ENCODE results near the gene ITGA11.
A peak's percentile ranks its signal among the peaks of the same experiment; 100 is the strongest.

The ITGA11 gene

DNA sequence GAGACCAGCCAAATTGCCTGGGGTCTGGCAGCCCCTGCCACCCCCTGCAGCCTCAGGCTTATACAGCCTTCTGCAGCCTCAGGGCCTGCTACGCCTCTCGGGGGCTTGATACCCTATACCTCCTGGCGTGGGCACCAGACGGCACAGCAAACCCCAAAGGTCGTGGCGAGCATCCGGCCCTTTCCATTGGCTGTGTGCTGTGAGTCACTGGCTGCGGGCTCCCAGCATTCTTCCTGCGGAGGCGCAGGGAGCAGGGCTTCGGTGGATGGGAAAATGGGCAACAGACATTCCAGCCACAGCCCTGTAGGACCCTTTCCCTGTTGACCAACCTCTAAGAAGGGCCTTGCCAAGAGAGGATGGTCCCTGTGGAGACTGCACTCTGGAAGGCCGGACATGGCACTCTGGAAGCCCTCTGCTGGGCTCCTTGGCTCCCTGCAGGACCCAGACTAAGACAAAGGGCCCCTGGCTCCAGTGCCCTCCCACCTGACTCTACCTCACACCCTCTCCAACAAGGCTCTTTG, 59.6 kb downstream of the ITGA11 start:
- no peak for DNase-seq

DNA sequence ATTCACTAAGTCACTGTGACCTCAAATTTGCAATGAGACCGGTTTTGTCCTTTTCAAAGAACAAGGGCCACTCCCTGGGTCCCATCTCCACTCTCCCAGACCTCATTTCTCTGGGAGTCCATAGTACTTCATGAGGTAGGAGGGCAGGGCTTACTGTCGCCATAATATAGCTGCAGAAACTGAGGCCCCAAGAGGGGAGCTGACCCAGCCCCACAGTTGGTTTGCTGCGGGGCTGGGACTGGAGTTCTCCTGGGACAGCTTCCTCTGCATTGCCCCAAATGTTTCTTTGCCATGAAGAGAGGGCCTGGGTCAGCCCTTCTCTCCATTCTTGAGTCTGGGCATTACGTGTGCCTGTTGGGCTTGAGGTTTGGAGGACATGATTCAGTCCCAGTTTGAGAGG, 60.1 kb downstream of the ITGA11 start:
- DNase-seq = no peak

DNA sequence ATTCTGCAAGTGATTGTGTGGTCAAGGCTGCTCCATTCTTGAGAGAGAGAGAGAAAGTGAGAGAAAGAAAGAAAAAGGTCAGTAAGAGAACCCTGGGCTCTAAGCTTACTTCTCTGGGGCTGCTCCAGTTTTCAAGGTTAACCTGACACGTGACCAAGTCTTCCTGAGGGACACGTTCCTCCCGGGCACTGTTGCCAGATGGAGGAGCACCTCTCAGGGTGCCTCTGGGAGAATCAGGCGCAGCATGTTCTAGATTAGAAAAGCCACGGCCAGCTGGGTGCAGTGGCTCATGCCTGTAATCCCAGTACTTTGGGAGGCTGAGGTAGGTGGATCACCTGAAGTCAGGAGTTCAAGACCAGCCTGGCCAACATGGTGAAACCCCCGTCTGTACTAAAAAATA, 60.8 kb downstream of the ITGA11 start:
- no peak for DNase-seq

DNA sequence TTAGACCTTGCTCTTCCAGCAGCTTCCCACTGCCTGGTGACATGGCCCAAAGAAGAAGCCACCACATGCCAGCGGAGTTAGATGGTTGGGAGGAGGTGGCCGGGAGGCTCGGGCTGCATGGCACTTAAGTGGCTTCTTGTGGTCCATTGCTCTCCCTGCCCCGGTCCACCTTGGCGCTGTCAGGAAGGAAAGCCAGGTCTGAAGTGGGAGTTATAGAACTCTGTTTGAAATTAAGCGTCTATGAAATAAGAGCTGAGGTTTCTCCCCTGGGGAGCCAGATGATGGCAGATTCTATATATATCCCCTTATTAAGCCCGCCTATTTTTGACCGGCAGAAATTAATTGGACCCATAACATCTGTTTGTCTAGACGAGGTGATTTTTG, 61.2 kb downstream of the ITGA11 start:
- peak; percentile 53 for DNase-seq

DNA sequence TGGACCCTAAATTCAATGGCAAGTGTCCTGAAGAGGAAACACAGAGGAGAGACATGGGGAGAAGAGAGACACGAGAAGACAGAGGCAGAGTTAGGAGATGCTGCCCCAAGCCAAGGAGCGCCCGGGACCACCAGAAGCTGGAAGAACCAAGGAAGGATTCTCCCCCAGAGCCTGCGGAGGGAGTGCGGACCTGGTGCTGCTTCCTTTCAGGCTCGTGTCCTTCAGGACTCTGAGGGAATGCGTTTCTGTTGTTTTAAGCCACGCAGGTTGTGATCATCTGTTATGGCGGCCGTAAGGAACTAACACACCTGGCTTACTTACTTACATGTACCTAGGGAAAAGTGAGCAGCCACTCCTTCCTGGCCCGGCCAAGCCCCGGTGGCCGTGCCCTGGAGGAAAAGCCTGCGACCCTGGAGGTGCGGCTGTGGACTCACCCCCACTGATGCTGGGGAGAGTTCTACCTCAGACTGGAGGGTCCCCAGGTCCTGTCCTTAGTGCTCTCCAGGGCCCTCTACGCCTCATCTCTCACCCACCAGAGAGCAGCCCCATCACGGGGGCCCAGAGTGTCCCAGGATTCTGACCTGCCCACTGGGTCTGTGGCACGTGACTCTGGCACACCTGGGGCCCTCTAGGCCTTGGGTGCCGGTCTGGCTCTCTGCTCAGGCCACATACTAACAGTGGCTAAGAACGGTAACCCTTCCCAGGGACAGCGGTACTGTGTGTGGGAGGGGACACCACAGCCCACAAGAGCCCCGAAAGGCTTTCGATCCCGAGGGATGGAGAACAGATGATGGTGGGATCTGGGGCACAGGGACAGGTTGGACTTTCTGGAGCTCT, 61.8 kb downstream of the ITGA11 start:
- no peak for DNase-seq

DNA sequence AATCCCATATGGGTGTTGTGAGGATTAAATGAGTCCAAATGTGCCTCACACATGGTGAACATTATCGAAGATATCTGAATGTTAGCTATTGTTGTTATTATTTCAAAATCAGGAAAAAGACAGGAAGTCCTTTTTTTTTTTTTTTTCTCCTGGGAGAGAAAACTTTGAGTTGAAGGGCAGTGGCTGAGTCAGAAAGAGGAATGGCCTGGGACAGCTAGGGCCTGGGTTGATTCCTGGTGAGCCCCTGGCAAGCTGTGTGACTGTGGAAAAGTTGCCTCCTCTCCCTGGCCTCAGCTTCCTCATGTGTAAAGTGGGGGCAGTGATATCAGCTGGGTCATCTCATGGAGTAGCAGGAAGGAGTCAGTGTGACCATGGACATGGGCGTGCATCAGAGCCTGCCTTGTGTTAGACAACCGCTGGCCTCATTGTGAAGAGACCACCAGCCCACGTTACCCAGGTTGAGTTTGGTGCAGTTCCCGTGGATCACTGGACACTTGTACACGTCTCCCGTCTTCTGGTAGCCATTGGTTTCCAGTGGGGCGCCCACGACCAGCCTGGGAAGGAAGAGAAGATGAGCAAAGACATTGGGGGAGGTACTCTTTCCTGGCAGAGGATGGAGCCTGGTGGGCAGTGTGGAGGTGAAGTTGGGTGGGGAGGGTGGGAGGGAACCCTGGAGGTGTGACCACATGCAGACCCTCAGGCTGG, 63.1 kb downstream of the ITGA11 start:
- DNase-seq = peak; percentile 72

DNA sequence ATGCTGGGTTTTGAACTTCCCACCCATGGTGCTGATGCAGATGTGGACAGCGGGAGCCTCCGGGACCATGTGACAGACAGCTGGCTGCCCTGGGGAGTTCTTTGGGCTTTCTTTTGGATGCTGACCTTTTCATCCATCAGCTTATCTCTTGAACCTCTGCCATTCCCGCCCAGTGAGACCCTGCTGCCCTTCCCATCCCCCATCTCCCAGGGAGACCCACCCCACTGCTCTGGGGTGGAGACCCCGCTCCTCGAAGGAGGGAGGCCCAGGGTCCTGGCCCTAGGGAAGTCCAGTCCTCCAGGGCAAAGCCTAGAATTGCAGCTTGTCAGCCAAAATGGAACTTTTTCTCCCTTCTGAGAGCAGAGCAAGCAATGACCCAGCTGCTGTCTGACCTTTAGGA, 64.0 kb downstream of the ITGA11 start:
- no peak for DNase-seq

DNA sequence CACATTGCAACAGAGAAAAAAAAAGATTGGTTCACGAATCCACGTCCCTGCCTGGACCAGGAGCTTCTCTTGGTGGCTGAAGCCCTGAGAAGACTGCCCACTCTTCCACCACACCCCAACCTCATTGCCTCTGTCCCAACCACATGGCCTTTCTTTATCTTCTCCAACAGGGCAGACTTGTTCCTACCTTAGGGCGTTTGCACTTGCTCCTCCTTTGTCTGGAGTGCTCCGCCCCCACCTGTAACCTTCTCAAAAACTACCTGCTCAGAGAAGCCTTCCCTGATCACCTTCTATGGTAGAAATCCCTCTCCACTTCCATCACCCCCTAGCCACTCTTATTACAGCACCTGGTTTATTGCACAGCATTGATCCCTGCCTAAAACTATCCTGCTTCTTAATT, 64.7 kb downstream of the ITGA11 start:
- DNase-seq = no peak

DNA sequence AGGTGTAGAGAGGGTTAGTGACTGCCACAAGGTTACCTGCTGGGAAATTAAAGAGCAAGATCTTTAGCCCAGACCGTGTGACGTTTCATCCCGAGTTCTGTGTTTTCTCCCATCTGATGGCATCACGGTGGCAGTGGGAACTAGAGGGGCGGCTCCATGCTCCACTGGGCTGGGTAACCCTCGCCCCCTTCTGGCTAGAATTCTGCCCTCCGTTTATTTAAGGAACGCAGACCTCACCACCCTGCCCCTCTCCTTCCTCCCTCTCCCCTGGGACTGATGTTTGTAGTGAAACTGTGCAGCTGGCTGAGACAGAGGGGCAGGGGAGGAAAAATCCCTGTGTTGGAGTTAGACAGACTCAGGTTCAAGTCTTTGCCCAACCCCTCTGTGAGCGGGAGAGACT, 65.6 kb downstream of the ITGA11 start:
- DNase-seq = no peak

DNA sequence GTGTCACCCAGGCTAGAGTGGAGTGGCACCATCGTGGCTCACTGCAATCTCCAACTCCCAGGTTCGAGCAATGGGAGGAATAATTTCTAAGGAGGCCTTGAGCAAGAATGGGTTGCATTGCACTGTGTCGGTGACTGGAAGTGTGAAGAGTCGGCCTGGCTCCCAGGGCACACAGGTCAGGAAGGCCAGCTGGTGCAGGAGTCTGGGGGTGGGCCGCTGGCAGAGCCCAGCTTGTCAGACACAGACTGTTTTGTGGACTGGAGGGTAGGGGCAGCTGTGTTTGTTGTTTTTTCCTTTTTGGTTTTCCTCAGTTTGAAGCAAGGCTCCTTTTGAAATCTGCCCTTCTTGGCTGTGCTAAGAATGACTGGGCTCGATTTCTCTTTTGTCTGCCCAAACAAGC, 66.2 kb downstream of the ITGA11 start:
- no peak for DNase-seq

DNA sequence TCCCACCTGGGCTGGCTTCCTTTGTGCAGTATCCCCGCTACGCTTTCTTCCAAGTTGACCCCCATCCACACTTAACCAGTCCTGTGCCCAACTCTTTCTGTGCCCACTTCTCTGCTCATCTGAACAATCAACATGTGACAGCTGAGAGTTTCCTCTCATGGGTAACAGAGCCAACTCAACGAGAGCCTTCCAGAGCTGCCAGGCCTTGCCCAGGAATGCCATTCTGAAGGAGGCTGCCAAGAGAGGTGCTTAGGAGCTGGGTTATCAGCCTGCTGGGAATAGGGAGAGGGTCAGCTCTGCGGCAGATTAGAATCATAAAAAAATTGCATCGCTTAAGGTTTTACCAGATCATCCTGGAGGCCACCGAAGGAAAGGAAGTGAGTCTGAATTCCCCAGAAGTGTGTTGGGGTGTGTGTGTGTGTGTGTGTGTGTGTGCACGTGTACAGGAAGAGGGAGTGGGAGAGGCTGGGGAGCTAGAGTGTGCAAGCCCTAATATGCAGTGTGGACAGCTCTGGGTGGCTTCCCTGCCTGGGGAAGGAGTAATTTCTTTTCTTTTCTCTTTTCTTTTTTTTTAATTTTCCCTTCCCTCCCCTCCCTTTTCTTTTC, 66.7 kb downstream of the ITGA11 start:
- no peak for DNase-seq

DNA sequence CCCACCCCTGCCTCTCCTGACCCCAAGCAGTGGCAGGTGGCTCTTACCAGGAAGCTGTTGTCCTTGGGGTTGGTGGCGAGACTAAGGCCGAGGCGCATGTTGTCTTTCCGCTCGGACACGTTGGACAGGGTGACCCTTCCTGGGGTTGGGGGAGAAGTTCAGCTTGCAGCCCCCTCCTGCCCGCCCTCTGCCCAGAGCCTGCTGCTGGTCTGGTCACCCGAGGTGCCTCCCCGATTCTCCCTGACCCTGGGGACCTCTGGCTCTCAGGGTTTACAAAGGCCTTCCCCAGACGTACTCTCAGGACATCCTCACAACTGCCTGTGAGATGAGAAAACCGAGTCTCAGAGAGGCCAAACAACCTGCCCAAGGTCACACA, 67.3 kb downstream of the ITGA11 start:
- no peak for DNase-seq

DNA sequence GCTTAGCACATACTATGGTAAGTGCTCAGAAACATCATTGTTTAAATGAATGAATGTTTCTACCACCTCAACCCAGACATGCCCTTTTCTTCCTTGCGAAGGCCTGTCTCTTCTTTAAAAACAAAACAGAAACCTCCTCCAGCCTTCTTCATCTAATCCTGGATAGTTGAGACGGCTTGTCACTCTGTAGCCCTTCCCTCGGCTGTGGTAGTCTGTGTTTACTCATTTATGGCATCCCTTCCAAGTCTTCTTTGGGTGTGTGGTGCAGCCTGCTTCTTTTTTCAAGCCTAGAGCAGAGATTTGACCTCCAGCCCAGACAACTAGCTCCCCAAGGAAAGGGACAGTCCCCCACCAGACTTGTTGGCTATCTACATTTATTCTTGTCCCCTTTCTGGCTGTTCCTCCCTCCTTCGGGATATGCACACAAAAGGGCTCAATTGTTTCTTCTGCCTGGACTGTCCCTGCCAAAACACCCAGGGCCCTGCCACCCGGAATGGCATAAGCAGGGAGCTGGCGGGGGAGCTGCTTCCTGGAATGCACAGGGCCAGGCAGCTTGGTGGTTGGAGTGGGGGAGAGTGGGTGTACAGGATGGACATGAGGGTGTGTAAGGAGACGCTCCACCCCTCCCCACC, 67.8 kb downstream of the ITGA11 start:
- DNase-seq = no peak

DNA sequence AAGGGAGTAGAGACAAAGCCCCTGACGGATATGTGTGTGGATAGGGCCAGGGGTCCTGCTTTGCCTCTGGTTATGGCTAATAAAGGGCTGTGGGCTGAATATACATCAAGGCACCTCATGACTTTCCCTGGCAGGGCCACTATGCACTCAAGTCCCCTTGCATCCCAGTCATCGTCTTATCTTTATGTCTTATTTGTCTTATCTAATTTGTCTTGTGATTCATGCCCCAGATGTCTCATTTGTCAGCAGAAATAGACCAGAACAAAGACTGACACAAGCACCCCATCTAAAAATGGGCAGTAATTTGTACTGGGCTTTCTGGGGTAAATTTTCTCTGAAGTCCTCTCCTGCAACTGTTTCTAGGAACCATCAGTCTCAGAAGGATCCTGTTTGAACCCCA, 68.6 kb downstream of the ITGA11 start:
- DNase-seq = no peak

DNA sequence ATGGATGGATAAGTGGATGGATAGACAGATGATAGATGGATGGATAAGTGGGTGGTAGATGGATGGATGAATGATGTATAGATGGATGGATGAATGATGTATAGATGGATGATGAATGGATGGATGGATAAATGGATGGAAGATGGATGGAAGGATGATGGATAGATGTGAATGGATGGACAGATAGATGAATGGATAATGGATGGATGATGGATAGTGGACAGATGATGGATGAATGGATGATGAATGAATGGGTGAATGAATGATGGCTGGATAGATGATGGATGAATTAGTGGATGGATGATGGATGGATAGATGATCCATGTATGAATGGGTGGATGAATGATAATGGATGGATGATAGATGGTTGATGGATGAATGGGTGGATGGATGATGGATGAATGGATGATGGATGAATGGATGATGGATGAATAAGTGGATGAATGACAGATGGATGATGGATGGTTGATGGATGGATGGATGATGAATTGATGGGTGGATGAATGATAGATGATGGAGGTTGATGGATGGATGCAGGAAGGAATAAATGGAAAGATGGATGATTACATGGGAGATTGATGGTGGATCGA, 69.3 kb downstream of the ITGA11 start:
- no peak for DNase-seq

DNA sequence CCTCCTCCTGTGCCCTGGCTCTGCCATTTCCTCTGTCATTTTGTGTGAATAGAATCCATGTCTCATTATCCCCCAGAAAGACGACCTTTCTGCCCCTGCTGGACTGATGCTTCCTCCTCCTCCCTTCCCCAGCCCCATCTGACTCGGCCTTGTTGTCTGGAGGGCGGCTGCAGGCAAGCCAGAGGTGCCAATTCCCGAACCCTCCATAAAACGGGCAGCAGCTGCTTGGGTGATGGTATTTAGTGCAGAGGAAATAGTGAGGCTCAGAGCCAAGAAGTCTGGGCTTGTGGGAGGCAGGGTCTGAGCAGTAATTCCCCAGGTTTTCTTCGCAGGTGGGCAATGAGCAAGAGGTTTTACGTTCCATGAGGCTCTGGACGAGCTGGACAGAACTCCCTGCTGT, 71.2 kb downstream of the ITGA11 start:
- no peak for DNase-seq

DNA sequence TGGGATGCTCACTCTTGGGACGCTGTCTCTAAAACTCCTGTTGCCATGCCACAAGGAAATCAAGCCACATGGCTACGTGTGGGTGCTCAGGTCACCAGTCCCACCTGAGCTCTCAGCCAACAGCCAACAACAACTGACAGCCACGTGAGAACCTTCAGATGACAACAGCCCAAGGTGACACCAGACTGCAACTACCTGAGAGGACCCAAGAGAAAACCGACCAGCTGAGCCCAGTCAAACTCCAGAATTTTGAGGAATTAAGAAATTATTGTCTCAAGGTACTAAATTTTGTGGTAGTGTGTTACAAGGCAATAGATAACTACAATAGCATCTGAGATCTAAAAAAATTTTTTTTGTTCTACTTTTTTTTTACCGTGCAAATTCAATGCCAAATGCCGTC, 75.2 kb downstream of the ITGA11 start:
- no peak for DNase-seq

DNA sequence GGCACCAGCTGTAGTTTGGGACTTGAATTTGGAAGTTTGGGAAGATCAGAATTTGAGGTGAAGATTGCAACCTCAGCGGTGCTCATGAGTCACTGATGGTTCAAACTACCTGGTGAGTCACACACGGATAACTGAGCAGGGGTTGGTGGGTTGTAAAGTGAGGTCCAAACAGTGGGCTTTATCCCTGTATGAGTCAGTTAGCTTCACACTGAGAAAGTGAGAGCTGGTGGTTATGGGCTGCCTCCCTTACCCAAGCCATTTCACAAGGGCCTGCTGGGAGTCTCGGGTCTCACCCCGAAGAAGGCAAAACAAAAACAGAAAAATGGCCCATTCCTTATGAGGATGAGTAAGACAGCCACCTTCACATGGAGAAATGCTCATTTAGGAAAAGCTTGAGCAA, 77.0 kb downstream of the ITGA11 start:
- DNase-seq = peak; percentile 80

DNA sequence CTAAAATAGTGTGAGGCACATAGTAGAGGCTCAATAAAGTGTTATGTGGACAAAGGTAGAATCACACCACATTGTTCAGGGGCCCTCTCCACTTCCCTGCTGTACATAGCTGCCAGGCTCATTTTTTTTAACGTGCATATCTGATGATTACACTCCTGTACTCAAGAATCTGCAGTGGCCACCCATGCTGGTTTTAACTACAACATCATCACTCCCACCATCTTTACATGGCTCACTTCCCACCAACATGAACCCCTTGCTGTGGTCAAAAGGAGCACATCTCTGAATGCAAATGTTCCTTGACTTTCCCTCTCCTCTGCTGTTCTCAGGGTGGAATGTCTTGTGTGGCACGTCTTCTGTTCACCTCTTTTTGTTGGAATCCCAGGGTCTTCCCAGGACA, 77.7 kb downstream of the ITGA11 start:
- DNase-seq = no peak

DNA sequence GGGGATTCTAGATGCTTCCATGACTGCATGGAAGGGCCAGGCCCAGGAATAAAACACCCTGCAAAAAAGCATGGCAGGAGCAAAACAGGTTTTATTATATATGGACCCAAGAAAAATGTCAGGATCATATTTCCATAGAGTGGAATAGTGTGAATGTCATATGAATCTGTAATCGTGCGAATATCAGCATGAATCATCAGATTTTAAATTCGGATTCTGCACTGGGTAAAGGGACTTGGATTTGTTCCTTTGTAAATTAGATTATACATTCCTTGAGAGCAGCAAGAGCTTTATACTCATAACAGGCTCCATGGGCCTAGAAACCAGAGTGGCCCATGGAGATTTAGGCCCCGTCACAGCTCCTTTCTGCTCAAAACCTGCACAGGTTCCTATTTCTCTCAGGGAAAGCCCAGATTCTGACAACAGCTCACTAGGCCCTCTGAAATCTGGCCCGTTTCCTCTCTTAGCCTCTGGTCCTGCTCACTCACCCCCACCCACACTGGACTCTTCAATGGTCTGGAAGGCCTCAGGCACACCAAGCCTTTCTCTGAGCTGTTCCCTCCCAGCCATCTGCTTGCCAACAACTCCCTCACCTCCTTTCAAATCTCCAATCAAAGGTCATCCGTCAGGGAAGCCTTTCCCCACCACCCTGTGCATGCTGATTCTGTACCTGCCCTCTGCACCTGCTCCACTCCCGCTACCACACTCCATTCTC, 78.4 kb downstream of the ITGA11 start:
- DNase-seq = peak; percentile 81

DNA sequence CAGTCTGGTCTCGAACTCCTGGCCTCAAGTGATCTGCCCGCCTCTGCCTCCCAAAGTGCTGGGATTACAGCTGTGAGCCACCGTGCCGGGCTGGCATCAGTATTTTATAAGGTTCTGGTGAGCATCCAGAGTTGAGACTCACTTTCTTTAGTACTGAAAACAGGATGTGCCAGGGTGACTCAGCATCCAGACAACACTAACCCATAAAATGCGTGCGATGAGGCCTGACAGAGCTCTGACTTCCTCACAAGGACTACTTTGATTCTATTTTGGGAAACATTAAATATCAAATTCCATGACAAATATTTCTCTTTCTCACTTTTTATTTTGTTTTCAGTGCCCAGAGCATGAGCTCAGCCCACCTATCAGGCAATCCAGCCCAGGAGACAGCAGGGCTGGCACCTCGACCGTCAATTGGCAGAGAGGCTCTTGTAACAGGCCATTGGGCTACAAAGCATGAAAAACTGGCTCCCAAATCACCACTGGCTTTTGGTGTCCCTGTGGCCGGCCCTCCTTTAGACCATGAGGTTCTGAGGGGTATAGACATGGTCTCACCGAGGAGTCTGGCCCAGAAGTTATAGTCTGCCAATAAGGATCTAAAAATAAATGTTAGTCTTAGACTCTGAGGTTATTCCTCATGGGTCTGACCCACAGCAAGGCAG, 79.4 kb downstream of the ITGA11 start:
- peak; percentile 97 for DNase-seq

DNA sequence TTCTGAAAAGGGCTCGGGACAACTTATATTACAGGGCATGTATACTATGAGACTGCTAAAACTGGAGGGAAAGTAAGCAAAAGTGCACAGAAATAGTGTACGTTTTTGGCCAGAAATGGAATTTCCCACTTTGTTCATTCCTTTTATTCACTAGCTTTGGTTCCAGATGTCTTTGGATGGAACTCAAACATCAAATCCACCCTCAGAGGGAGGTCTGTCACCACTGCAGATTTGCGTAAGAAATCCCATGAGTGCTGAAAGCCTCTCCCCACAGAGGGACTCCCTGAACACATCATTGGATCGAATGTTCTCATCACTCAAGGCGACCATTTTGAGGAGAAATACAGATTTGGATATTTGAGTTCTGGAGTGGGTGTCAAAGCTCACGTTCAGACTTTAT, 82.8 kb downstream of the ITGA11 start:
- DNase-seq = peak; percentile 91

All from fibroblast of skin of scalp (primary cell).